ENCODE results near the gene CNDP2.

DNA sequence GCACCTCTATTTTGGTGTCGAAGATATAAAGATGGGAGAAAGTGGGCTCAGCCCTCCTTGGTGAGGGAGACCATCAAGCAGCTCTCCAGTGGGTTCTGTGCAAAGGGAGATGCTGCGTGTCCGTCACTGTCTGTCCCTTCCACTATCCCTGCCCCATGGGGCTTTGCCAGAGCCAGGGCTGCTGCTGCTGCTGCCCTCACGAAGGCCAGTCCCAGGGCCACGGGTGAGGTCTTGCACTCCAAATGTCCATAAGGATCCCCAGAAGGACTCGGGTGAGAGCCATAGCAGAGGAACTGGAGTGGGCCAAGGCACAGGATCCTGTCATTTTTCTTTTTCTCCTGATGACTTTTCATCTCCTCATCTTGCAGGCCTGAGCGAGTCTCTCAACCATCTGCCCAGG, 35.3 kb upstream of the CNDP2 start:
- TF ChIP-seq CTCF (IDR thresholded peaks at IDR 0.05) (no peak), ZFX (IDR thresholded peaks at IDR 0.05; ENCODE audit: borderline replicate concordance) (no peak)

Measured in 22Rv1 (cell line).